ENCODE results near the gene FXYD2.

- TF ChIP-seq, protein P1, sequence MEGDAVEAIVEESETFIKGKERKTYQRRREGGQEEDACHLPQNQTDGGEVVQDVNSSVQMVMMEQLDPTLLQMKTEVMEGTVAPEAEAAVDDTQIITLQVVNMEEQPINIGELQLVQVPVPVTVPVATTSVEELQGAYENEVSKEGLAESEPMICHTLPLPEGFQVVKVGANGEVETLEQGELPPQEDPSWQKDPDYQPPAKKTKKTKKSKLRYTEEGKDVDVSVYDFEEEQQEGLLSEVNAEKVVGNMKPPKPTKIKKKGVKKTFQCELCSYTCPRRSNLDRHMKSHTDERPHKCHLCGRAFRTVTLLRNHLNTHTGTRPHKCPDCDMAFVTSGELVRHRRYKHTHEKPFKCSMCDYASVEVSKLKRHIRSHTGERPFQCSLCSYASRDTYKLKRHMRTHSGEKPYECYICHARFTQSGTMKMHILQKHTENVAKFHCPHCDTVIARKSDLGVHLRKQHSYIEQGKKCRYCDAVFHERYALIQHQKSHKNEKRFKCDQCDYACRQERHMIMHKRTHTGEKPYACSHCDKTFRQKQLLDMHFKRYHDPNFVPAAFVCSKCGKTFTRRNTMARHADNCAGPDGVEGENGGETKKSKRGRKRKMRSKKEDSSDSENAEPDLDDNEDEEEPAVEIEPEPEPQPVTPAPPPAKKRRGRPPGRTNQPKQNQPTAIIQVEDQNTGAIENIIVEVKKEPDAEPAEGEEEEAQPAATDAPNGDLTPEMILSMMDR (IDR thresholded peaks at IDR 0.05 in 2 of 3, conservative IDR thresholded peaks at IDR 0.05 in 1 of 3; ENCODE audit: control insufficient read depth in 2 of 3, extremely low read depth in 1 of 3, insufficient read depth in 1 of 3, low read depth in 3 of 3, low read length in 3 of 3): no peak
- TF ChIP-seq CEBPB (IDR thresholded peaks at IDR 0.05; ENCODE audit: borderline replicate concordance in 1 of 2, low read depth in 2 of 2, low read length in 2 of 2) (no peak), NR2F1 (conservative IDR thresholded peaks at IDR 0.05) (no peak), ATF3 (IDR thresholded peaks at IDR 0.05; ENCODE audit: borderline replicate concordance, extremely low read depth, low read depth, low read length) (no peak)
These were observed 28.7 kb downstream of the FXYD2 start for GRCh38 chr11:117795638-117796455.
